Fibroblast of villous mesenchyme (primary cell): Measurements from ENCODE around the gene LRRC63. TPM values are rescaled to one million over a fixed set of nuclear protein-coding genes. Genes with fewer than 3 reads are reported as not detected.

Experiments
- DNase-seq: peaks from one replicate; pipeline ENCODE4 v3.0.0-alpha.2; 2010; ENCODE audit warnings: low read depth
- H3K4me3 ChIP-seq: 2 replicates; pipeline ENCODE4 v1.5.1; 2011; ENCODE audit warnings: low read depth, mild to moderate bottlenecking, low read length
- total RNA-seq: library from RNA; depleted of rRNA; stranded (reverse); fragments of >200 nt; gene quantifications from 2 replicates; pipeline ENCODE4 v1.2.3, GENCODE V29; 2012
- TF ChIP-seq, protein P1 (sequence below): IDR thresholded peaks from 2 replicates; pipeline ENCODE4 v1.5.1; 2012; ENCODE audit warnings: low read depth, mild to moderate bottlenecking, low read length; ENCODE audit not compliant: insufficient read depth

LRRC63 gene
- total RNA-seq, 1 donor: not detected

DNA sequence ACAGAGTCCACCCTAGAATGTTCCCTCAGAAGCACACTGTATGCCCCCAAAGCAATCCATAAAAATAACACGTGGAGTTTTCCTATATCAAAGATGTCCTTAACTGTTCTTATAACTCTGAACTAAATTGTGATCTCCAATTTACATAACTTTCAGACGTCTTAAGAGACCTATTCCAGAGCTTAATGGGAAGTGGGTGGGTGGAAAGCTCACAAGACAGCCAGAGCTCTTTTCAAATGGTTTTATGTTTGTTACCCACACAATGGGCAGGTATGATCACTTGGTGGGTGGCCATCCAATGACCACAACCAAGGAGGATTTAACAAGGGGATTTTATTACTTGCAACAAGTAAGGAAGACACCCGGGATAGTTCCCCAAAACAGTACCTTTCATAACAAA lies 81.7 kb downstream of the LRRC63 start:
- no peak for DNase-seq
- TF ChIP-seq, protein P1, sequence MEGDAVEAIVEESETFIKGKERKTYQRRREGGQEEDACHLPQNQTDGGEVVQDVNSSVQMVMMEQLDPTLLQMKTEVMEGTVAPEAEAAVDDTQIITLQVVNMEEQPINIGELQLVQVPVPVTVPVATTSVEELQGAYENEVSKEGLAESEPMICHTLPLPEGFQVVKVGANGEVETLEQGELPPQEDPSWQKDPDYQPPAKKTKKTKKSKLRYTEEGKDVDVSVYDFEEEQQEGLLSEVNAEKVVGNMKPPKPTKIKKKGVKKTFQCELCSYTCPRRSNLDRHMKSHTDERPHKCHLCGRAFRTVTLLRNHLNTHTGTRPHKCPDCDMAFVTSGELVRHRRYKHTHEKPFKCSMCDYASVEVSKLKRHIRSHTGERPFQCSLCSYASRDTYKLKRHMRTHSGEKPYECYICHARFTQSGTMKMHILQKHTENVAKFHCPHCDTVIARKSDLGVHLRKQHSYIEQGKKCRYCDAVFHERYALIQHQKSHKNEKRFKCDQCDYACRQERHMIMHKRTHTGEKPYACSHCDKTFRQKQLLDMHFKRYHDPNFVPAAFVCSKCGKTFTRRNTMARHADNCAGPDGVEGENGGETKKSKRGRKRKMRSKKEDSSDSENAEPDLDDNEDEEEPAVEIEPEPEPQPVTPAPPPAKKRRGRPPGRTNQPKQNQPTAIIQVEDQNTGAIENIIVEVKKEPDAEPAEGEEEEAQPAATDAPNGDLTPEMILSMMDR: no peak
- no peak overlapping the region for H3K4me3 ChIP-seq

DNA sequence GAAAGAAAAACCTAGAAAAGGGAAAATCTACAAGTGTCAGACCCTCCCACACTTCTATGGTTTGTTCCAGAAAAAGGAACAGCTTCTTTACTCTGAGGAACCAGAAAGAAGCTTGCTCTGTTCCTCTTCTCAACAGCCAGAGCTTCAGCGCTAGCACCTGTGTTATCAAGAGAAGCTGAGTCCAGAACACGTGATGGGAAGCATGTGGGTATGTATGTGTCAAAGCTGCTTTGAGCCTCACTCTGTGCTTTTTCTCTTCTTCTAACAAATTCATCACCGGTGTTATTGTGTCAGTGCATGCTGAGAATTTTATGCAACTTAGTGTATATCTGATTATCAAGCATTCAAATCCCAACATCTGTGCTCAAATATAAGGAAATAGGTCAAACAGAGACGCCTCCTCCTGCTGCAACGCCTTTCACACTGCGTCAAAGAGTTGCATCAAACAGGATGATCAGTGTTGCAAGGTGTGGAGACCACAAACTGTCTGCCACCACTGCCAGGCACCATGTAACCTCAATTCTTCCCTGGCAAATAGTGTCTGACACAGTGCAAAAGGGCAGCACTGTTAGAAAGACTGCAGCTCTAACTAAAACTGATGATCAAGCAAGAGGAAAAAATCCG lies 83.9 kb downstream of the LRRC63 start:
- TF ChIP-seq, protein P1: no peak
- H3K4me3 ChIP-seq: no peak overlapping the region
- DNase-seq: peak; percentile 84

DNA sequence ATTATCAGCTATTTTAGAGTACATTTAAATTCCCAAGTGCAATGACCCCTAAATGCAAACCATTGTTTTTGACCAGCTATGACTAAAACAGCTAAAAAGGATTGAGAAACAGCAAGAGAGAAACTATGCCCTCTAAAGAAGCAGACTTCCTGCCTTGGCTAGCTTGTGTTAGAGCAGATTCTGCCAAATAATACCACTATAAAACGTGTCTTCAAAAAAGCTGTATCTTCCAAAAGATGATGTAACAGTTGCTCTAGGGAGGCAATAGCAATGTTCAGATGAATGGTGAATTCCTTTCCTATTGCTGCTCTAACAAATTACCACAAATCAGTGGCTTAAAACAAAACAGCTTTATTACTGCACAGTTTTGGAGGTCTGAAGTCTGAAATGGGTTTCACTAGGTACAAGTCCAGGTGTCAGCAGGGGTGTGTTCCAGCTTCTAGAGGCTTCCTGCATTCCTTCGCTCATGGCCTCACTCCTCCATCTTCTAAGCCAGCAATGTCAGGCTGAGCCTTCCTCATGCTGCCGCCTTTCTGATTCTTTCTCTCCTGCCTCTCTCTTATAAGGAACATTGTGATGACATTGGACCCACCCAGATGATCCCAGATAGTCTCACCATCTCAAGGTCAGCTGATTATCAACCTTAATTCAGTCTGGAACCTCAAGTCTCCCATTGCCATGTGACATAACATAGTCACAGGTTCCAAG lies 84.5 kb downstream of the LRRC63 start:
- TF ChIP-seq, protein P1: no peak
- no peak overlapping the region for H3K4me3 ChIP-seq
- DNase-seq: peak; percentile 93

DNA sequence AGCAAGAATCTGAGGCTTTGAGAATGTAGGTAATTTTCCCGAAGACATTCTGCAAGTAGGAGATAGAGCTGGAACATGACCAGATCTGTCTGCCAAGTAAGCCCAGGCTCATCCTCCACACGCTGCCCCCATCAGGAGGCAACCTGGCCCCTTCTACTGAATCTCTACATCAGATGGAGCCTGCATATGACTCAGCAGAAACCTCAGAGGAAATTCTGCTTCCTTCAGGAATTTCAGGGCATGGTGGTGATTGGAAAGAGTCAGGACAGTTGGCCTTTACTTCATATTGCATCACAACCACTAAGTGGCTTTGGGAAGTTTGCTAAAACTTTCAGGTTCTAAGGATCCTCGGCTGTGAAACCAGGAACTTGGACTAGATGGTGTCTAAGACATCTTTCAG lies 85.2 kb downstream of the LRRC63 start:
- TF ChIP-seq, protein P1: no peak
- DNase-seq: peak; percentile 87
- H3K4me3 ChIP-seq: no peak overlapping the region

DNA sequence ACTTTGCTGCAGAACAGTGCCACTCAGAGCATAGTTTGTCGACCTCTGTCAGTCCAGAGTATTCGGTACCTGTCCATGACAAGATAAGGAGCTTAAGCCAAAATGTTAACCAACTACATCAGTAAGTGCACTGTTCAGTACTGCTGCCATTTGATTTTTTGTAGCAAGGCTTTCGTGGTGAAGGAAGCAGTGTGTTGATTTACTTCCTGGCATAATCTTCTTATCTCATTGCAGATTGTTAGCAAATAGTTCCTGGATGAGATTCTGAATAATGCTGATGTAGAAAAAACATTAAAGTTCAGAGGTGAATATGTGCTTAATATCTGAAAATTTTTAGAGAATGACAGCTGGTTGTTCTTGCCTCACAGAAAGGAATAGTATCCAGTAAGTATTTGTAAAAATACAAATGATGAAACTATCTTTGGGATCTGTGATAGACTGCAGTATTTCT lies 85.7 kb downstream of the LRRC63 start:
- H3K4me3 ChIP-seq: no peak overlapping the region
- TF ChIP-seq, protein P1: no peak

DNA sequence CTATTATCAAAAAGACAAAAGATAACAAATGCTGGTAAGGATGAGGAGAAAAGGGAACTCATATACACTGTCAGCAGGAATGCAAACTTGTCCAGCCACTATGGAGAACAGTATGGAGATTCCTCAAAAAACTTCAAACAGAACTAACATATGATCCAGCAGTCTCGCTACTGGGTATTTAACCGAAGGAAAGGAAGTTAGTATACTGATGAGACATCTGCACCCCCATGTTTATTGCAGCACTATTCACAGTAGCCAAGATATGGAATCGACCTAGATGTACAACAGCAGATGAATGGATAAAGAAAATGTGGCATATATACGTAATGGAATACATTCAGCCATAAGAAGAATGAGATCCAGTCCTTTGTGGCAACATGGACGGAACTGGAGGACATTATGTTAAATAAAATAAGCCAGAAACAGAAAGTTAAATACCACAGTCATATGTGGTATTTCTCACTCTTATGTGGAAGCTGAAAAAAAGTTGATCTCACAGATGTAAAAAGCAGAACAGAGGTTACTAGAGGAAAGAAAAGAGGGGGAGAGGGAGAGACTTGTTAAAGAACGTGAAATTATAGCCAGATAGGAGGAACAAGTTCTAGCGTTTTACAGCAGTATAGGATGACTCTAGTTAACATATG lies 92.1 kb downstream of the LRRC63 start:
- TF ChIP-seq, protein P1: no peak
- no peak overlapping the region for H3K4me3 ChIP-seq
- no peak for DNase-seq

More for the DNA sequence above, 85.7 kb downstream of the LRRC63 start:
- peak; percentile 44 for DNase-seq
